GM13977 (cell line): Measurements from ENCODE around the gene TACC2.

Experiments
- DNase-seq: peaks from one replicate; pipeline ENCODE4 v3.0.0; 2012; ENCODE audit warnings: low spot score
- CTCF ChIP-seq: IDR thresholded peaks from 2 replicates; pipeline ENCODE4 v1.5.1; 2012; ENCODE audit warnings: mild to moderate bottlenecking, control low read depth; ENCODE audit not compliant: insufficient read depth; ENCODE audit errors: extremely low read depth, missing control alignments
- in situ Hi-C: fragments of 300-500 bp; cut with MboI; formaldehyde crosslinking; loops from one replicate; pipeline ENCODE4 v1.12.0; 2022; ENCODE audit warnings: low sequenced_read_pairs, low pct_unique_long_range_greater_than_20kb, mixed read lengths, inconsistent platforms; ENCODE audit not compliant: unreplicated experiment

Gene TACC2

DNA sequence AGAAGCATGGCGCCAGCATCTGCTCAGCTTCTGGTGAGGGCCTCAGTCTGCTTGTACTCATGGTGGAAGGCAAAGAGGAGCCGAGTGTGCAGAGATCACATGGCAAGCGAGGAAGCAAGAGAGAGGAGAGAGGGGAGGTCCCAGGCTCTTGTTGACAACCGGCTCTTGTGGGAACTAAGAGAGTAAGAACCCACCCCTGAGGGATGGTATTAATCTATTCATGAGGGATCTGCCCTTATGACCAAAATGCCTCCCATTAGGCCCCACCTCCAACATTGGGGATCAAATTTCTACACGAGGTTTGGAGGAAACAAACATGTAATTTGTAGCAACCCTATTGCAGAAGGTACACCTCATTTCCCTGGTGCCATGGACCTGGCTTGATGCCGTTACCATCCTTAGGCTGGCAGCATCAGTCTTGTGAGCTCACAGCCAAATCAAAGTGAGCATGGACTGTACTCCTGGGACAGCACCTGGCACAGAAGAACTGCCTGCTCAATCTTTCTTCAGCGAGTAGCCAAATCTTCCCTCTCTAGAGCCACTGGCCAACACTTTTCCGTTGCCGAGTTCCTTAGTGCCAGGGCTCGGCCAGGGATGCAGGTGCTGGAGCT, 288.7 kb downstream of the TACC2 start:
- in situ Hi-C loops = loop anchor here (25.0 kb wide), 1 partner anchor 285 kb away; the partner anchor contains the start of gene DMBT1

DNA sequence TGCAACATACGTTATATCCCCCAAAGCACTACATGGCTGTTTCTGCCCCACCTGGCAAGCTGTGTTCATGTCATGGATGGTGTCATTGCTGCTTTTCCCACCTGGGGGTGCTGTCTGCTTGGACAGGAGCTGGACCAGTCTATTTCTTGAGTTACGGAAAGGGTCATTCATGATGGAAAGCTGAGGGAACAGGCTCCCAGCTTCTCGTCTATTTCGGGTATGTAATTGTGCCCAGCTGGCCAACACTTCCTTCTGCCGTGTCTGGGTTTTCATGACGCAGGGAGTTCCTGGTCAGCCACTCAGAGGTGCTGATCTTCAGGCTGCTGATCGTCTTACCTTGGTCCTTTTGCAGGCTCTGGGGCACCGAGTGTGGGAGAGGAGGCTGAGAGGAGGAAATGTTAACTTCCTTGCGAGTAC, 290.8 kb downstream of the TACC2 start:
- peak; percentile 40 for DNase-seq
- TF ChIP-seq CTCF = peak; percentile 76
- in situ Hi-C loops = loop anchor here (25.0 kb wide), 1 partner anchor 283 kb away; the partner anchor contains the start of gene DMBT1

More for the DNA sequence above, 288.7 kb downstream of the TACC2 start:
- no peak for TF ChIP-seq CTCF
- no peak for DNase-seq

DNA sequence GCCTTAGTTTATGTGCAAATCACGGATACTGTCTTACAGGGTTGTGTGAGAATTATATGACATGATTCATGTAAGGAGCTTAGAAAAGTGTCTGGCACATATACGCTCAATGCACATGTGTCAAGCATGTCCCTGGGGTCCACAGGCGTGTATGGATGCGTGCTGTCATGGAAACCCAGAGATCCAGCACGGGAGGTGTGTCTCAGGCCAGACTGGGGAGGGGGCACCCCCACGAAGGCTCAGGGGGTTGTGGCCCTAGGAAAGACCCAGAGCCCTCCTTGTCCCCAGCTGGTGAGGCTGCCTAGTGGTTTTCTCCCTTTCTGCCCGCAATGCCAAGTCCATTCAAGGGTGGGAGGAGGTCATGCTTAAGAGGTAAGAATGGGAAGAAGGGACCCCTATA, 291.2 kb downstream of the TACC2 start:
- in situ Hi-C loops = loop anchor here (25.0 kb wide), 1 partner anchor 282 kb away; the partner anchor contains the start of gene DMBT1
- TF ChIP-seq CTCF = no peak
- DNase-seq = no peak

DNA sequence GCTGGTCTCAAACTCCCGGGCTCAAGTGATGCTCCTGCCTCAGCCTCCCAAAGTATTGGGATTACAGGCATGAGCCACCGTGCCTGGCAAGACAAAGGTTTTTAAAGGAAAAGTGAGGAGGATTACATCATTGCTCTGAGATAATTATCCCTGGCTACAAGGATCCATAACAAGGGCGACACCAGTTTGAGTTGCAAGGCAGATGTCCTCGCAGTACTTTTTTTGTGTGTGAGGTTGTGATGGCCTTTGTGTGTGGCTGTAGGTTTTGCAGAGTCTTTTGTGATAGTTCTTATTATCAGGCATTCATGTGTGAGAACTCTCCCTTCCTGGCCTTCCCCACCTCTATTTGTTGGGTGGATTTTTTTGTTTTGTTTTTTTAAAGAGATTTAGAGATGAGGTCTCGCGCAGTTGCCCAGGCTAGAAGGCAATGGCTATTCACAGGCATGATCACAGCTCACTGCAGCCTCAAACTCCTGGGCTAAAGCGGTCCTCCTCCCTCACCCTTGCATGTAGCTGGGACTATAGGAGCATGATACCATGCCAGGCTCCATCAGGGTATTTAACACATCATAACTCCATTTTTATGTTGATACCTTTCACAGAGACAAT, 292.2 kb downstream of the TACC2 start:
- DNase-seq = no peak
- no peak for TF ChIP-seq CTCF
- in situ Hi-C loops = loop anchor here (25.0 kb wide), 1 partner anchor 281 kb away; the partner anchor contains the start of gene DMBT1

GRCh38 chr10:122281751-122282150, 292.8 kb downstream of the TACC2 start:
- TF ChIP-seq CTCF = no peak
- no peak for DNase-seq
- in situ Hi-C loops = loop anchor here (25.0 kb wide), 1 partner anchor 281 kb away; the partner anchor contains the start of gene DMBT1

GRCh38 chr10:122282253-122282671, 293.3 kb downstream of the TACC2 start:
- in situ Hi-C loops = loop anchor here (25.0 kb wide), 1 partner anchor 280 kb away; the partner anchor contains the start of gene DMBT1
- no peak for TF ChIP-seq CTCF
- no peak for DNase-seq
